ENCODE data around the gene FLNA. TPM values are rescaled to one million over a fixed set of nuclear protein-coding genes. Genes with fewer than 3 reads are reported as not detected.

The FLNA gene
- total and polyA plus RNA-seq, 10 of the 15 experiments (the other 5 are each of a cell fraction or from before 2014, with no cell fraction given): 5.1 to 643 (median 171) TPM

- no TSS peak for BruUV-seq (replicated peaks)
- H3K4me2 ChIP-seq (ENCODE audit: control insufficient read depth, insufficient read depth): peak overlapping the region; percentile 71; the same call in 1 of the 2 replicates
- no peaks in the 10 kb centered on the region; a peak in 1 of 4 replicates for H3K36me3 ChIP-seq (ENCODE audit: control insufficient read depth in 2 of 2, insufficient read depth in 2 of 2, low read length in 1 of 2)
- ATAC-seq: no peak
- intact Hi-C loops (cut with micrococcal nuclease; ENCODE audit: unreplicated experiment) (loop anchor here (1.0 to 10.0 kb wide), 2 partner anchors 10 to 45 kb away; partner anchors contain the start of gene ATP6AP1), in situ Hi-C loops (cut with MboI) (loop anchor here (5.0 kb wide), 1 partner anchor 158 kb away; no protein-coding TSS in a partner anchor)
- peak overlapping the region; percentile 93 for H3K9ac ChIP-seq (ENCODE audit: control insufficient read depth, insufficient read depth, low read length)
- WGBS (ENCODE audit: insufficient coverage, insufficient replicate concordance, low lambda C conversion rate, missing lambda C conversion rate): 22% methylated on average over 12 of the region's 38 CpGs
- no peak for TF ChIP-seq TCF3 (IDR thresholded peaks at IDR 0.05; ENCODE audit: borderline replicate concordance, insufficient read depth, low read depth, low read length)
- TF ChIP-seq NKRF (conservative IDR thresholded peaks at IDR 0.05): 0 out of 2 replicates have a peak, but pooled peaks have one; percentile 9
- TF ChIP-seq CEBPZ (IDR thresholded peaks at IDR 0.05; ENCODE audit: low read depth, low read length): no peak
- no peak for TF ChIP-seq ELK1 (IDR thresholded peaks at IDR 0.05; ENCODE audit: low read depth, low read length)
- no peak for TF ChIP-seq SUPT20H (IDR thresholded peaks at IDR 0.05; ENCODE audit: borderline replicate concordance, control insufficient read depth, low read depth, low read length)
- TF ChIP-seq LARP7 (IDR thresholded peaks at IDR 0.05): peak; percentile 25; the same call in 1 of the 2 replicates
- 0 out of 2 replicates have a peak, but pooled peaks have one; percentile 9 for TF ChIP-seq GATAD2B (conservative IDR thresholded peaks at IDR 0.05; ENCODE audit: low read depth)
- no peak for TF ChIP-seq CHD4 (IDR thresholded peaks at IDR 0.05)
- TF ChIP-seq ZNF687 (IDR thresholded peaks at IDR 0.05): 0 out of 2 replicates have a peak, but pooled peaks have one; percentile 21
- no peak for TF ChIP-seq RFX5 (IDR thresholded peaks at IDR 0.05; ENCODE audit: low read depth, low read length)
- H4K20me1 ChIP-seq (ENCODE audit: control insufficient read depth, insufficient read depth): no peaks in the 10 kb centered on the region
- H3K4me1 ChIP-seq (ENCODE audit: control insufficient read depth, insufficient read depth, low read length): no peaks in the 10 kb centered on the region; the same call in 1 of the 2 replicates
- peak overlapping the region; percentile 88 for H3K4me3 ChIP-seq
- FAIRE-seq: no peak
- SMC1A ChIA-PET (ENCODE audit: uncharacterized antibody, unreplicated experiment): no interaction called here
- peak overlapping the region; percentile 93 for H3K27ac ChIP-seq (ENCODE audit: control insufficient read depth, insufficient read depth)
- H3K79me2 ChIP-seq (ENCODE audit: control insufficient read depth, insufficient read depth, low read length): peaks cover 15% of the 10 kb centered on the region
- CTCF ChIA-PET: no interaction called here
- no peaks in the 10 kb centered on the region; the same call in 2 of the 3 replicates for H3K9me3 ChIP-seq (replicated peaks; ENCODE audit: control insufficient read depth, insufficient read depth, low read length)
- RAD21 ChIA-PET (ENCODE audit: unreplicated experiment): interaction anchor here (0.5 to 0.6 kb wide), 2 partner anchors 140 to 291 kb away, joined by 3 read pairs; no protein-coding TSS in a partner anchor
- DNase-seq (ENCODE audit: low read depth, low spot score): no peak
- POLR2A ChIA-PET: interaction anchor here (0.7 to 1.3 kb wide), 3 partner anchors 9 to 110 kb away, joined by 3 to 4 read pairs (median 3); partner anchors contain the start of gene RPL10
- no peak overlapping the region for H2AFZ ChIP-seq (ENCODE audit: control insufficient read depth, low read depth, low read length)
- H3K27me3 ChIP-seq (replicated peaks in 1 of 2; ENCODE audit: control insufficient read depth in 2 of 2, insufficient read depth in 2 of 2, low read length in 1 of 2): no peaks in the 10 kb centered on the region
These were observed 5.1 kb upstream of the FLNA start for GRCh38 chrX:154379569-154379951.

All from GM12878 (cell line).